SW 1271 (cell line): Measurements from ENCODE around the gene BBS2.
"Not testable (repeated sequence)": the region's sequence is repeated elsewhere in the genome, so short reads cannot be mapped to it uniquely, and the experiment has no call there.

ENCODE experiments used
- DNase-seq, 2 experiments: peaks; one replicate each; lab custom pipeline; 2025; lab: John Stamatoyannopoulos, UW

Gene BBS2

DNA sequence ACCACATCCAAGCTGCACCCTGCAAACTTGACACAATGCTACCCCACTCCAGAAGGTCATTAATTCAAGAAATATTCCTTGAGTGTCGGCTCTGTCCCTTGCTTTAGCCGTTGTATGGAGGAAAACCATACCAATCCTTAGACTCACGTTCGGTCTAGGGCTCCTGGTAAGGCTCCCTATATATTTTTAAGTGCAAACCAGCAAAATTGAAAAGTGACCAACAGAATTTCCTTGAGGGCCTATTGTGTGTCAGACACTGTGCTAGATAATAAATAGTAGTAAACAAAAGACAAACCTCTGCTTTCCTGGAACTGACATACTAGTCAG, 390 bp upstream of the BBS2 start:
- DNase-seq, result no peak

- DNase-seq, result no peak
Measured at GRCh38 chr16:56518425-56518824, 1.4 kb downstream of the BBS2 start.

DNA sequence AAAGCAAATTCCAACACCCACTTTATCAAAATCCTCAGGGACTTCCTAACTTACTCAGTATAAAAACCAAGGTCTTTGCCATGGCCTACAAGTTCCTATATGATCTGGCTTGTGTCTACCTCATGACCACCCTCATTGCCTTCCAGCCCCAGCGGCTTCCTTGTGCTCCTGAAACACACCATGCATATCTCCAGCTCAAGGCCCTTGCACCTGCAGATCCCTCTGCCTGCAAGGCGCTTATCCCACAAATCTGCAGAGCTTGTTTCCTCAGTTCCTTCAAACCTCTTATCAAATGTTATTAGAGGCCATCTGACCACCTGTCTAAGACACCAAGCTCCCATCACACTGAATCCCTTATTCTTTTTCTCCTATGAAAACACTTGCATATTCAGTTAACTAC, 2.6 kb downstream of the BBS2 start:
- DNase-seq, result no peak

GRCh38 chr16:56515665-56516064, 4.2 kb downstream of the BBS2 start:
- no peak for DNase-seq

DNA sequence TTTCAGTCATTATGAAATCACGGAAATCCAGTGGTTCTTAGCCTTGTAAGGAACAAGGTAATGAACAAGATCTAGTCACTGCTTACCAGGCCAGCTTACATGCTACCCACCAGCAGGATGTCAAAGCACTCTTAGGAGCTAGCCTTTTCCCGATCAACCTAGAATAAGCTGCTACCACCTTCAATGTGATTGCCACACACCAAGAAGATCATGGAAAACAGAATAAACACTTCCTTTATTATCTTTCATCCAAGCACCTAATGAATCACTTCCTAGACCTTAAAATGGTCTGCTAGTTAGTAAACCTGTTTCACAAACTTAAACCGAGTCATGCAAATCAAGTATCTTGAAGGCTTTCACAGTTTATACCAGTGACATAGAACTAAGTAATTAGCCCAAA, 5.0 kb downstream of the BBS2 start:
- DNase-seq, result no peak

DNA sequence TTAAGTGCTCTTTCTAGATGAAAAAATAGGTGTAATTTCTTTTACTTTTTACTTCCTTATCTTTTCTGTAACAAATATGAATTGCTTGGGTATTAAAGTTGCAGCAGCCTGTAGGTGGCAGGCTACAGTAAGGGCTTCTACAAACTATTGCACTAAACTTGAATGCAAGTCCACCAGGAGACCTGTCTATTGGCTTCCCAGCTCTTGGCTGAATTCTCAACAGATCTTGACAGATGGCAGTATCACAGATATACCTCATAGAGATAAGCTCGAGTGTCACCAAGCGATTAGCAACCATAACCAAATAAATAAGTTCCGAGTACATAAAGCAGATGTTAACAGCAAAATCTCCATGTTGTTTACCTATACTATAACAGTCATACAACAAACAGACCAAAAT, 5.9 kb downstream of the BBS2 start:
- peak in 1 of 2 experiments; percentile 67 for DNase-seq

- no peak for DNase-seq
Measured at GRCh38 chr16:56513091-56513490, 6.7 kb downstream of the BBS2 start.

- no peak for DNase-seq
Measured at GRCh38 chr16:56512025-56512424, 7.8 kb downstream of the BBS2 start.

- no peak for DNase-seq
Measured at GRCh38 chr16:56510544-56510943, 9.3 kb downstream of the BBS2 start.

- DNase-seq, result no peak
Measured at GRCh38 chr16:56506941-56507340, 12.9 kb downstream of the BBS2 start.

- no peak for DNase-seq
Measured at GRCh38 chr16:56505181-56505580, 14.6 kb downstream of the BBS2 start.

- no peak for DNase-seq
Measured at GRCh38 chr16:56493815-56494214, 26.0 kb downstream of the BBS2 start.

GRCh38 chr16:56493126-56493525, 26.7 kb downstream of the BBS2 start:
- no peak for DNase-seq

DNA sequence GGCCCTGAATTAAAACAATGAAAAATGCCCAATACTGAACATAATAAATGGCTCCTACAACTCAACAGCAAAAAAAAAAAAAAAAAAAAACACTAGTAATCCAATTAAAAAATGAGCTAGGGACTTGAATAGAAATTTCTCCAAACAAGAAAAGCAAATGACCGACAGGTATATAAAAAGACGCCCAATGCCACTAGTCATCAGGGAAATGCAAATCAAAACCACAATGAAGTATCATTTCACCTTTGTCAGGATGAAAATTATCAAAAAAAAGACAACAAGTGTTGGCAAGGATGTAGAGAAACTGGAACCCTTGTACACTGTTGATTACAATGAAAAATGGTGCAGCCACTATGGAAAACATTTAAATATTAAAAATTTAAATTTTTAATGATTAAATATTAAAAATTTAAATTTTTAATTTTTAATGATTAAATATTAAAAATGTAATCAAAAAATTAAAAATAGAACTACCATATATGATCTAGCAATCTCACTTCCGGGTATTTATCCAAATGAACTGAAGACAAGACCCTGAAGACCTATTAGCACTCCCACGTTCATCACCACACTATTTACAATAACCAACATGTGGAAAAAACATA, 28.1 kb downstream of the BBS2 start:
- DNase-seq, result no peak

DNA sequence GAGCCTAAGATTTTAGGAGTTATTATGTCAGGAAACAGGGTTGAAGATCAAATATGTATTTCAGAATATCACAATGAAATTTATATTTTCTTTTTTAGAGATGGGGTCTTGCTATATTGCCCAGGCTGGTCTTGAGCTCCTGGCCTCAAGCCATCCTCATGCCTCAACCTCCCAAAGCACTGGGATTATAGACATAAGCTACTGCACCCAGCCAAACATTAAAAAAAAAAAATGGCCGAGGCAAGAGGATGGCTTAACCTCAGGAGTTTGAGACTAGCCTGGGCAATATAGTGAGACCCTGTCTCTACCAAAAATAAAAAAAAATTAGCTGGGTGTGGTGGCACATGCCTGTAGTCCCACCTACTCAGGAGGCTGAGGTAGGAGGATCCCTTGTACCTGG, 31.0 kb downstream of the BBS2 start:
- not testable (repeated sequence) for DNase-seq

- DNase-seq, result no peak
Measured at GRCh38 chr16:56488035-56488434, 31.8 kb downstream of the BBS2 start.

DNA sequence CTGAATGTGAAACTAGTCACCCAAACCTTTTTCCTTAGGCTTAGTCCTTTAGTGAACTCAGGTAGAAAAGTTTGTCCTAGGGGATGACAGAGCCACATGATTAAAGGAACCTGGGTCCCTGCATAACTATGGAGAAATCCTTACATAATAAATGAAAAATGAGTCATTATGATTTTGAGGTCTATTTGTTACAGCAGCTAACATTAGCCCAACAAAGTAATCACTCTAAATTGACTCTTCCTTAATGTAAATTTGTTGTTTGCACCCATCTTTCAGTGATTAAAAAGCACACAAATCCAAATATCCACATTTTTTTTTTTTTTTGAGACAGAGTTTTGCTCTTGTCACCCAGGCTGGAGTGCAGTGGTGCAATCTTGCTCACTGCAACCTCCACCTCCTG, 36.4 kb downstream of the BBS2 start:
- no peak for DNase-seq

DNA sequence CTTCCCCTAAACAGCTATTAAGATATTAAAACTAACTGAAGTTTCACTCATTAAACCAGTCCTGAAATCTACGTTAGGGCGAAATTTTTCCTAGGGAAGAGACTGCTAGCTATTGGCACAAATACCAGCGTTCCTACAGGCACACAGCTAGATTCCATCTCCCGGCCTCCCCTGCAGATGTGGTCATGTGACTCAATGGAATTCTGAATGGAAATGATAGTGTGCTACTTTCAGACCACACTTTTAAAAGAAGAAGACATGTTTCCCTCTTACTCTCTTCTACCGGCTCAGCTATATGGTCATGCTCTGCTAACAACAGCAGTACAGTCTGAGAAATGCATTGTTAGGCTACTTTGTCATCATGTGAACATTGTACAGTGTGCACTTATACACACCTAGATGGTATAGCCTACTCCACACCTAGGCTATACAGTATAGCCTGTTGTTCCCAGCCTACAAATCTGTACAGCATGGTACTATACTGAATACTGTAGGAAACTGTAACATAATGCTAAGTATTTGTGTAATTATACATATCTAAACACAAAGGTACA, 37.1 kb downstream of the BBS2 start:
- DNase-seq, result no peak

GRCh38 chr16:56481468-56482122, 38.2 kb downstream of the BBS2 start:
- no peak for DNase-seq

GRCh38 chr16:56480776-56481467, 38.9 kb downstream of the BBS2 start:
- DNase-seq, result no peak

- no peak for DNase-seq
Measured at GRCh38 chr16:56479469-56479868, 40.4 kb downstream of the BBS2 start.

GRCh38 chr16:56478281-56479049, 41.4 kb downstream of the BBS2 start:
- no peak for DNase-seq
